ENCODE data around the gene ADGRA3.

The ADGRA3 gene

DNA sequence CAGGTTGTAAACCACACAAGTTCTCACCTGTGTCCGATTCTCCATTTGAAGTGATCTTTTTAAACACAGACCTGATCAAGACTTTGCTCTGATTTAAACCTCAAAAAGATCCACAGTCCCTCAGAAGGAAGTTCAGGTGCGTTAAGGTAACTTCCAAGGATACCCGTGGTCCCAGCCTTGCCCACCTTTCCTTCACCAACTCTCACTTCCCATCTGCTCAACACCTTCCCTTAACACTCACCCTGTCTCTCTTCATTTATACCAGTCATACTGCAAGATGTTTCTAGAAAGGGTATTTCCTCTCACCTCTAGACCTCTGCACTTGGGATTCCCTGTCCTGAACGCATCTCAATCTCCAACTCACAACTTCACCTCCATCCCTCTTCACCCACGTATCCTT, 49.9 kb downstream of the ADGRA3 start:
- DNase-seq (ENCODE audit: low read depth): no peak
- TF ChIP-seq, protein P1, sequence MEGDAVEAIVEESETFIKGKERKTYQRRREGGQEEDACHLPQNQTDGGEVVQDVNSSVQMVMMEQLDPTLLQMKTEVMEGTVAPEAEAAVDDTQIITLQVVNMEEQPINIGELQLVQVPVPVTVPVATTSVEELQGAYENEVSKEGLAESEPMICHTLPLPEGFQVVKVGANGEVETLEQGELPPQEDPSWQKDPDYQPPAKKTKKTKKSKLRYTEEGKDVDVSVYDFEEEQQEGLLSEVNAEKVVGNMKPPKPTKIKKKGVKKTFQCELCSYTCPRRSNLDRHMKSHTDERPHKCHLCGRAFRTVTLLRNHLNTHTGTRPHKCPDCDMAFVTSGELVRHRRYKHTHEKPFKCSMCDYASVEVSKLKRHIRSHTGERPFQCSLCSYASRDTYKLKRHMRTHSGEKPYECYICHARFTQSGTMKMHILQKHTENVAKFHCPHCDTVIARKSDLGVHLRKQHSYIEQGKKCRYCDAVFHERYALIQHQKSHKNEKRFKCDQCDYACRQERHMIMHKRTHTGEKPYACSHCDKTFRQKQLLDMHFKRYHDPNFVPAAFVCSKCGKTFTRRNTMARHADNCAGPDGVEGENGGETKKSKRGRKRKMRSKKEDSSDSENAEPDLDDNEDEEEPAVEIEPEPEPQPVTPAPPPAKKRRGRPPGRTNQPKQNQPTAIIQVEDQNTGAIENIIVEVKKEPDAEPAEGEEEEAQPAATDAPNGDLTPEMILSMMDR (conservative IDR thresholded peaks at IDR 0.05; ENCODE audit: low read depth, low read length): no peak
- no peak overlapping the region for H3K4me3 ChIP-seq (ENCODE audit: low read length)

DNA sequence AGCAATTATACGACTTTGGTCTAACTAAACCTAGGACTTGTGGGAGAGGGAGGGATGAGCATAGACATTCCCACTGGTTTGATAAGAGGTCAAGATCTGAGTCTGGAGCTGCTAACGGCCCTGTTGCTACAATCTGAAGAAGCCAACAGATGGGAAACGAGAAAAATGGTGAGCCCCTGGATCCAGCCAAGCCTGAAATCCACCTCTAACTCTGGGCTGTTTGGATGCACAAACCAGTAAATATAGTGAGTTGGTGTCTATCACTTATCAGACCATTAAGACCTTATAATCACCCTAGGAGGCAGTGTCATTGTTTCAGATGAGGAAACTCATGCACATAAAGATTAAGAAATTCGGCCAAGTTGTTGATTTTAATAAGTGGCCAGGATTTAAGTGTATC, 50.5 kb downstream of the ADGRA3 start:
- TF ChIP-seq, protein P1 (conservative IDR thresholded peaks at IDR 0.05; ENCODE audit: low read depth, low read length): no peak
- no peak overlapping the region for H3K4me3 ChIP-seq (ENCODE audit: low read length)
- DNase-seq (ENCODE audit: low read depth): no peak

DNA sequence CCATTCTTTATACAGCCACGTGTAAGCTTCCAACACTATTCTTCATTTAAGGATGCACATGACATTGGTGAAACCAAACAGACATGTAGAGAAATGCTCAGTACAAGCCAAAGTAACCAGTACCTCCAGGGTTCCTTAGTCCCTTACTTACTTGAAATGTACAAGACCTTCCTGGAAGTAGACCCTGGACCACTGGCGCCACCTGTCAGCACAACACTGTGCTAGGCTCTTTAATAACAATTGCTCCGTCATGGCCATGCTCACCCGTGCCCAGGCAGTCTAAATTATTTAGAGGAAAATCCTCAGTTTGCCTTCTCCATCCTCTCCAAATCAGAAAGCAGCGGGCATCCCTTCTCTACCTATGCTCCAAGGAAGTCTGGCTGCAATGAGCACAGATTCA, 52.7 kb downstream of the ADGRA3 start:
- DNase-seq (ENCODE audit: low read depth): no peak
- TF ChIP-seq, protein P1 (conservative IDR thresholded peaks at IDR 0.05; ENCODE audit: low read depth, low read length): no peak

GRCh38 chr4:22462688-22463087, 53.2 kb downstream of the ADGRA3 start:
- H3K4me3 ChIP-seq (ENCODE audit: low read length): no peak overlapping the region
- TF ChIP-seq, protein P1 (conservative IDR thresholded peaks at IDR 0.05; ENCODE audit: low read depth, low read length): no peak
- no peak for DNase-seq (ENCODE audit: low read depth)

More for the DNA sequence above, 52.7 kb downstream of the ADGRA3 start:
- H3K4me3 ChIP-seq (ENCODE audit: low read length): no peak overlapping the region

DNA sequence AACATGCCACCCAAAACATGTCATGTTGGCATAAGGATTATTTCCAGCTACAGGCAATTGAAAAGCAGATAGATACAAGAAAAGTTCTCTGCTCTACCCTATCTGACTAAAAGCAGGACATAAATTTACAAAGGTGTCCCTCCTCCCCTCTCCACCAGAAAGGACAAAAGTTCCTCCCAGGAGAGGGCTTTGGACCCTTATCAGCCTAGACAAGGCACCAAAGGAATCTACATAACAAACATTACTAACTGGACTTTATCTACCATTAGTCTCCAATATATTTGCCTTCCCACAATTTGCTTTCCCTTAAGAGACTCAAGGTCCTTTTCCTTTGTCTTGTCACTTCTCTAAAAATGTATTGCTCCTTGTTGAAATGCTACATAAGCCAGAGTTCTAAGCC, 55.6 kb downstream of the ADGRA3 start:
- no peak for DNase-seq (ENCODE audit: low read depth)
- H3K4me3 ChIP-seq (ENCODE audit: low read length): no peak overlapping the region
- TF ChIP-seq, protein P1 (conservative IDR thresholded peaks at IDR 0.05; ENCODE audit: low read depth, low read length): no peak

DNA sequence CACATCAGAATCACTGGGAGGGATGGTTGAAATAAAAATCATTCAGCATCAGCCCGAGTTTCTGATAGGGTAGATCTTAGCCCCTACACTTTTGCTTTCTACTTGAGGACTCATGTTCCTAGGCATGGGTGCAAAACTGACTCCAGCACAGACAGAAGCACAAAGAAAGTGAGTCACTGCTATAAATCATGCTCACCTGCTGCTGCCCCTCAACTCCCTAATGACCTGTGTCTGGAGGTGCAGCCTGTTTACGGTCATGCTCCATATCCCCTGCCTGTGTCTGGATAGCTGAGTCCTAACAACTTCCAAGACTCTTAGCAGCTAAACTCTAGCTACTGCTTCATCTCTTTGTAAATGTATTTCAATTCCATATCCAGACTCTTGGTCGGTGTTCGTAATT, 57.8 kb downstream of the ADGRA3 start:
- DNase-seq (ENCODE audit: low read depth): no peak
- H3K4me3 ChIP-seq (ENCODE audit: low read length): no peak overlapping the region
- TF ChIP-seq, protein P1 (conservative IDR thresholded peaks at IDR 0.05; ENCODE audit: low read depth, low read length): no peak

DNA sequence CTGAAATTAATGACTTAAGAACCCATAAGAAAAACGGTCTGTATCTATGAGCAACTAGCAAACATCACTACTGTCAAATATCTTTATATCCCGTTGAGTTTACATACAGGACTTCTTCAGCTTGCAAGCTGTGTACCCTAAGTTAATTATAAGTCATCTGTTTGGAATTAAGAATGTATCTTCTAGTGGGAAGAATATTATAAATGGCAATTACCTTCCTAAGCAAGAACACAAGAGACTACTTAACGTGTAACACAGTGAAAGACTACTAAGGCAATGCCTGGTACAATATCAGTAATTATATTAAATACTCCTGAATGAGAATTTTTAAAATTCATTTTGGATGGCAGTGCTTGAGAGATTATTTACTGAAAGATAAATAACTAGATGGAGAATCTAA, 58.5 kb downstream of the ADGRA3 start:
- TF ChIP-seq, protein P1 (conservative IDR thresholded peaks at IDR 0.05; ENCODE audit: low read depth, low read length): no peak
- H3K4me3 ChIP-seq (ENCODE audit: low read length): no peak overlapping the region
- no peak for DNase-seq (ENCODE audit: low read depth)

Data from retinal pigment epithelial cell (primary cell).